Hypothalamus (tissue), 51 donors: ENCODE results near the gene UBE2QL1.
"Not testable (repeated sequence)": the region's sequence is repeated elsewhere in the genome, so short reads cannot be mapped to it uniquely, and the experiment has no call there.

ENCODE experiments used
- DNase-seq, 51 donors: peaks; one replicate each; lab custom pipeline; 2025; lab: John Stamatoyannopoulos, UW

Gene UBE2QL1

DNA sequence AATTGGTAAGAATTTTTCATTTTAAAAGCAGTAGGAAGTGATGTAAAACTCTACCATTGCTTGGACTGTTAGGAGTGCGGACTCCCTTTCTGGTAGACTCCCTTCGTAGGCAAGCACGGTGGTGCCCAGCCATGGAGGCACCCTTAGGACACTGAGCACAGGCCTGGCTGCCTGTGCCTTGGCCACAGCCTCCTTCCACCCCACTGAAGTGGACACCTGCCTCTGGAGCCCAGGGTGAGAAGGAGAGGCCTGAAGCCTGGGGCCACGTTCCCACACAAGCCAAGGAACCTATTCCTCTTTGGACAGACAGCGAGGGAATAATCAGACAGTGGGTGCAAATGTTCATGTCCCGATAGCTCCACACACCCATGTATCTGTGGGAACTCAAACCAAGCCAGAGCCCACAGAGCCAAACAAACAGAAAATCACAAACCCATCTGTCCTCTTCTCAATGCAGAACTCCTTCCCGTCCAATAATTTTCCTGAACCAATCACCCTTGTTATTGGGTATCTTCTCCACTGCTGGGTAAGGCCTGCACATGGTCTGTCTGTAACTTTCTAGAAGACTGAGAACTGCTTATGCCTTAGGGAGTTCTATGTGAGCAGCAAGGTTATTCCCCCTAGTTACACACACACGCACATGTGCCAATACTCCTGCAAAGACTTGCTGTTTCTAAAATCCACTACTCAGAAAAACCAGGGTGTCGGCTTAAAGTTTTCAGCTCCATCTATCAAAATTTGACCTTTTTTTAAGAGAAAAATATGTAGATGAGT lies 45.2 kb downstream of the UBE2QL1 start:
- no peak for DNase-seq

DNA sequence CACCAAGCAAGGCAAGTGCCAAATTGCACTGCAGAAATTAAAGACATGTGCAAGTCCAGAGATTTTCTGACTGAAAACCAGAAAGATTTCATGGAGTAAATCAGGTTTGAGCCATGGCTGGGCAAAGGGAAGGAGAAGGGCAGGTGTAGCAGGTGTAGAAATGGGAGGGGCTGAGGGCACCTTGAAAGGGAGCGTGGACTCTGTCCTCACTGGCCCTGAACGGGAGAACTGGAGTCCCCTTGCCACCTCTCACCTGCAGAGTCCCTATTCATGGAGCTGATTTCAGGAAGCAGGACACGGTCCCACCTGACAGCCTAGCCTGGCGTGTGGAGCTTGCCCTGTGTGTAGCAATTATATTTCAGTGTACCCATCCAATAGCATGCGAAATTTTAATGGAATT lies 46.3 kb downstream of the UBE2QL1 start:
- no peak for DNase-seq

DNA sequence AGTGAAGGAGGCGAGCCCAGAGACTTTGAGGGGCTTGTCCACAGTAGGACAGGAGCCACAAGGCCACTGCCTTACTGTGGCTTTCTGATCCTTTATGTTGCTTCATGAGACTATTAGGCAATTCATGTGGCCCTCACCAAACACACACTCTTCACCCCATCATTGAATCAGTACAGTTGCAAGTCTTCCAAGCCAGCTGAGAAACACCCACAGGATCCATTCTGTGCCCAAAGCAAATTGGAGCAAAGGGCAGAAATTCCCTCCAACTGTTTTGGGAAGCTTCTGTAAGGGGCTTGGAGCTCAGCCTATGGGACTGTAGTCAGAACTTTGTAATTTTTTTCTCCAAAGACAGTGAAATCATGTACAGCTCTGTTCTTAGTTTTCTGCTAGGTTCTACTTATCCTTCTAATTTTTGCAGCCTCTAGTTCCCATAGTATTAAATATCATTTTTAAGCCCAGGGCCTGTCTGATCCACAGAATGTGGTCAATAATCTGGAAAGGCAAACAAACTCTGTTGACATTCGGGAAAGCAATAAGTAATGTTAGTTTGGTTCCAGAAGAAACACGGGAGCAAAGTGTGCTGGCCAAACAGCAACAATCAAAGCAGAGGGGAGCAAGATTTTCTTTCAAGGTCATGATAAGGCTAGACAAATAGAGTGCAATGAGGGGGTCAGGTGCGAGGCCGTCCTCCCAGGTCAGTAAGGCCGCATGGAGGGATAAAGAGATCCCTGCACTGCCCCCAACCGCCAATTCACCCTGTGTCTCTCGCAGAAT lies 47.0 kb downstream of the UBE2QL1 start:
- no peak for DNase-seq

DNA sequence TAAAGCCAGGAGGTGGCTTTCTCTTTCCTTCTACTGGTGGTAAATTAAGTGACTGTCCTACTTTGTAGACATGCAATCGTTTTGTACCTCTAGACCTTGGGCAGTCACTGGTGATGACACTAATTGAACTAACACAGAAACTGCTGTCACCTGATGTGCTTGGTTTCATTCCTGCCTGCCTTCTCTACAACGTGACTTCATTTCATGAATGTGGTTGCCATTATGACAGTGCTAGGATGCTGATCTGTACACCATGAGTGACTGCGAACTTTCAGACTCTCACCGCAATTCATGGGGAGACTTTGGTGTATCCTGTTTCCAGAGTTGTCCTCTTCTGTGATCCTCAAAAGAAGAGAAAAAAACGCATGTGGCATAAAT lies 47.5 kb downstream of the UBE2QL1 start:
- DNase-seq: no peak

DNA sequence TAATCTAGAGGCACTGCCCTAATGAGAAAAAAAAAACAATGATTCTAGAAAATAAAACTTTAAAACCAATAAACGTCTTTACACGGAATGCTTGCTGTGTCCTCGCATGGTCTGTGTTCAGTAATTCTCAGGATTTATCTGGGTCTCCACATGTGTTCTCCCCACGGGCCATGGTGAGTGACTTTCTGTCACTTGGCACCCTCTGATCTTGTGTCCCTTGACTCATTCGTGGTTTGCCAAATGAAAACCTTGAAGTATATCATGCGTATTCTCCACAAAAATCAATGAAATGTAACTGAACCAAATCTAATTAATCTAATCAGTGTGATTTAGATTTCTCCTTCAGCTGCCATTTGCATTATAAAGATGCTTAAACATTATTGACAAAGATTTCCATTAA lies 48.0 kb downstream of the UBE2QL1 start:
- DNase-seq: no peak

DNA sequence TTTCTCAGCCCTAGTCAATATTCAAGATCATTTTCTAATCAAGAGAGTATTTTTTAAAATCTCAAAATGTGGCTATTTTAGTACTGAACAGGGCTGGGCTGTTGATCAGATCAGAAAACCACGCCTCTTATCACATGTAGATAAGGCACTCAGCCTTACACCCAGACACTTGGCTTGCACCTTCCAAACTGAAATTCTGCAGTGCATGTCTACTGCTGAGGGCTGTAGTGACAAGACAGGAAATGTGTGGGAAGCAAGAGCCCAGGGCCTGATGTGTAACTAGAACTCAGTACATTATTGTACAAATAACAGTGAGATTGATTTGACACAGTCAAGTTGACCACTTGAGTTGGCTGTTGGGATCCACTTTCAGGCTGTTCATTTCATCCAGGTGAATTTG lies 48.6 kb downstream of the UBE2QL1 start:
- no peak for DNase-seq

DNA sequence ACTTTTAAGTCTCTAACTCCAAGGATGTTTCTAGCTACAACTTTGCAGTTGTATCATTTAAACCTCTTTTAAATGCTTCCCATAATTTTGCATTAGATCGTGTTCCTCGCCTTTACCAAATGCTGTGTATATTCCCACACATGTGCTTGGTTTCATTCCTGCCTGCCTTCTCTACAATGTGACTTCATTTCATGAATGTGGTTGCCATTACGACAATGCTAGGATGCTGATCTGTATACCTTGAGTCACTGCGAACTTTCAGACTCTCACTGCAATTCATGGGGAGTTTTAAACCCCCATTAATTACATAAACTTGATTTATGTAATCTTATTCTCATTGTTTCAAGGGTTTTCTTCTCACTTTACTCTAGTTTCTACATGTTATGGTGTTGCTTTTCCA lies 50.3 kb downstream of the UBE2QL1 start:
- no peak for DNase-seq

DNA sequence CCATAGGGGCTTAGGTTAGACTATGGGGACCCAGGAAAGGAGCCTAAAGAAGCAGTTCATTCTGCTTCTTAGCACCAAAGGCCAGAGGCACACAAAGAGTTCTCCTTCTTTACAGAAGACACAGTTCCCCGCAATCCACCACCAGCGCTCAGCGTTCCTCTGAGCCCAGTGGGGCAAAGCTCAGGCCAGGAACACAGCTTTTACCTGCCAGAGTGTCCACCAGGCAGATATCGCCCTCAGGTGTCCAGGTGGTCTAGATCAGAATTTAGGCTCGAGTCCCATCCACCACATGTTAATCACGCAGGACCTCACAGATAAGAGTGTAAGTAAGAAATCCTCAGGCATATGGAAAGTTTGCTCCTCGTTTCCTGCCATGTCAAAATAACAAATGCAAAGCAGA lies 53.0 kb downstream of the UBE2QL1 start:
- DNase-seq: no peak

DNA sequence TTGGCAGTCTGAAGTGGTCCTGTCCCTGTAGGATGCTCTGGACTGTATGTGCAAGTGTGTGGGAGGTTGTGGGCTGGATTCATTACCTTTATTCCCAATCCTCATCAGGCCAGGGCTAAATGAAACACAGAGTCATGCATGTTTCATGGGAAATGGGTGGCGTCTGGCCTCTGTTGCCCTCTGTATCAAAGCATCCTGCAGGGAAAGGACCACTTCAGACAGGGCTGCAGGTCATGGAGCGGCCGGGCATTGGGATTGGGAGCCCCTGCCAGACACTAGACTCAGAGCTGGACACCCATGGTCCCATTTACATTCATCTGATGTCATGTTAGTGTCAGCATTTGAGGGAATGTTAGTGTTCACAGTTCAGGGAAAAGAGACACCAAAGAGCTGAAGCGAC lies 53.8 kb downstream of the UBE2QL1 start:
- no peak for DNase-seq

DNA sequence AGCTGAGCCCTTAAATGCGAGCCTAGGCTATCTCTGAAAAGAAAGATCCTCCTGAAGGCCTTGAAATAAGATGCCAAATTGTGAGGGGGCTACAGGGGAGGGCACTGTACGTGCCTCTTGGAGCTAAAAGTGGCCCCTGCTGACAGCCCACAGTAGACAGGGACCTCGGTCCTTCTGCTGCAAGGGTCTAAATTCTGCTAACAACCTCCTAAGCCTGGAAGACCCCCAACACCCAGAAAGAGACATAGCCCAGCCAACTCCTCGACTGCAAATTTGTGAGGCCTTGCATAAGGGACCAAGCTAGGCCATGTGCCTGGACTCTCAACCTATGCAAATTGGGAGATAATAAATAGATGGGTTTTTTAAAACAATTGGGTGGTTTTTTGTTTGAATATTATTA lies 54.7 kb downstream of the UBE2QL1 start:
- no peak for DNase-seq

DNA sequence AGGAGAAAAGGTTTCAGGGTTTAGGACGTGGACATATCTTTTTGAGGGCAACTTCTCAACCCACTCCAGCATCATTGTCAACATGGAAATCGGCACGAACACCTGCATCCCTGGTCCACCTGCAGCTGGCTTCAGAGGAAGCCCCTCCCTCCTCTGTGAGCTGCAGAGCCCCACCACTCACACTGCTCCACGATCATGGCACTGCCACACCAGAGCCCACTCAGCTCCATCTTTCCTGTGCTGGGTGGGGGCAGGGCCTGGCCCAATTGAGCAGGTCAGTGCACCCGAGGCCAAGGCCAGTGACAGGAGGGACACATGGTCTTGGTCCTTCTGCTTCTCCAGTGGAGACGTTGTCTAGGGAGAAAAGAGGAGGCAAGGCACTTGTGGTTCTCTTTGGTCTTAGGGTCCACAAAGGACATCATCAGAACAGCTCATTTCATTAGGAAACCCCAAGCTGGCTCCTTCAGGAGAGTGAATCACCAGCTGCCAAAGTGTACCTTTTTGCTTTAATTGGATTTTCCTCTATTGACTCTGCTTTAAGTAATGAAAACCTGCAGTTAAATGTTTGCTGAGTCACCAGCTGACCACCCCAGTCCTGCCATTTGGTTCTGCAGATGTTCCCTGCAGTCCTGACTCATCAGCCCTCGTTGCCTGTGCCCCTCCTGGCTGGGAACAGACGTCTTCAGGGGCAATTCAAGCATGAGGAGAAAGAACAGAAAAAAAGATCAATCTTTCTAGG lies 56.2 kb downstream of the UBE2QL1 start:
- DNase-seq: peak in 1 of 51 donors; percentile 21

DNA sequence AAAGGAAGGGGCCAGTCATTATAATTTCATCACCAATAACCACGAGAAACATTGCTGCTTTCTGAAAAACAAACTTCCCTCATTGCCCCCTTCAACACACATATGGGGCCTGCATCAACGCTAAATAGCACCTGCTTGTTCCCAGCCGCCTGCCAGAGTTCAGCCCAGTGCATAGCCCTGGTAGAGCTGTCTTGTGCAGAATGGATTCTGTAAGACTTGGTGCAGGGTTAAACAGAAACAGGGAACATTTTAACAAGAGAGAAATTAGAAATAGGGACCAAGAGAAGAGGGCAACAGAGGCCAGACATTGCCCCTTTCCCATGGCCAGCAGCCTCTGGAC lies 56.7 kb downstream of the UBE2QL1 start:
- DNase-seq: no peak

DNA sequence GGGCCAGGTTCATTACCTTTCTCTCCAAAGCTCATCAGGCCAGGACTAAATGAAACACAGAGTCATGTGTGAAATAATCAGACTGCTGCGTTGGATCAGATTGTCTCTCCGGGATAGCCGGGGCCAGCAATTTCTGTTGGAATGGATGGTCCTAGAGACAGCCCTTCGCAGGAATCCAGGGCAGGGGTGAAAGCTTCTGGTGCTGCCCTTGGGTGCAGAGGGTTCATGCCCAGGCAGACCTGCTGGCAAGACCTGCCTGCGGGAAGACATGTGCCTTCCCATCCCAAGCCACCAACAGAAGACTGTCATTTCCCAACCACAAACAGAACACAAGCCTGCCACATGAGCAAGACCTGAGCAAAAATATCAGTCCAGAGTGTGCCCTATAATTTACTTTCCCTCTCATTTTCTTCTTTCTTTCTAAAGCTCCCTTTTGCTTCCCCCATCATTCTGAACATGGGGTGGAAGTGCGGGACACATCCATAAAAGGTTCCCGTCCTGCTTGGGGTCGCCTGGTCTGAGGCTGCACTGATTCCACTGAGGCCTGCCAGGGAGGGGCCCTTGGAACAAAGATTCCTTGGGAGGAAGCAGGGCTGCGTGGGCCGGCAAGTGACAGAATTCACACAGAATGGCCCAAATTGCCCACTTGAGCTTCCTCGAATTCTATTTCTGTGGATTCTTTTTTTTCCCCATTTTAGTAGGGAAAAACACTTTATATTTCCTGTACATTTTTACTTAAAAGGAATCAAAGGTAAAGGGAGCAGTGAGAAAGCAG lies 57.3 kb downstream of the UBE2QL1 start:
- no peak for DNase-seq

DNA sequence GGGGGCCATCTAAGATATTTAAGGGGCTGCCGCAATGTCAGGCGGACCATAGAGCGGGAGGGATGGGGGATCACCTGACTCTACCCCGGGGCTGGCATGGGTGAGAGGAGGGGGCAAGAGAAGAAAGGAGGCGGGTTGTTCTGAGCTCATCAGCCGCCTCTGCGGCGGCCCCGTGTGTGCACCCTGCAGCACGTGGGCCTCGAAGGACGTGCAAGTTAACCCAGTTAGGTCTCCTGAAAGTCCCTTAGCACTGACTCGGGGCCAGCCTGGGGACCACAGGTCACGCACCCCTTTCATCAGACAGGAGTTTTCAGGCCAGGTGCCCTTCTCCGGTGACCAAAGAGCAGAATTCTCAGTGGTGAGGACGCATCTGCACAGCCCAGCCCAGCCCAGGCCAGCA lies 58.0 kb downstream of the UBE2QL1 start:
- DNase-seq: no peak

DNA sequence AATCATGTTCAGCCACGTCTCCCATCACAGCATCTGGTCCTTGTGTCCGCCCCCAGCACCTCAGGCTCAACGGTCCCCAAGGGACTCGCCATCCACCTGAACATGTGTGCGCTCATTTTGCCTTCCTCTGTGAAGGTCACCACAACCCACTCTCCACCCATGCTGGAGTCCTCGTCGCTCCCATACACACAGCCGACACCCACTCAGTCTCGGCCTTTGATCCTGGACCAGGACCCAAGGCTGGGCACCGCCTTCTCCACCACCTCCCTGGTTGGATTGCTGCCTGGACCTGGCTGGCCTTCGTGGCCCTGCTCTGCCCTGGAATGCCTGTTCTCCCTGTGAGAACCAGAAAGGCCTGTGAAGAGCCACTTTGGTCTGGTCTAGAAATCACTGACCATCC lies 60.3 kb downstream of the UBE2QL1 start:
- DNase-seq: no peak

DNA sequence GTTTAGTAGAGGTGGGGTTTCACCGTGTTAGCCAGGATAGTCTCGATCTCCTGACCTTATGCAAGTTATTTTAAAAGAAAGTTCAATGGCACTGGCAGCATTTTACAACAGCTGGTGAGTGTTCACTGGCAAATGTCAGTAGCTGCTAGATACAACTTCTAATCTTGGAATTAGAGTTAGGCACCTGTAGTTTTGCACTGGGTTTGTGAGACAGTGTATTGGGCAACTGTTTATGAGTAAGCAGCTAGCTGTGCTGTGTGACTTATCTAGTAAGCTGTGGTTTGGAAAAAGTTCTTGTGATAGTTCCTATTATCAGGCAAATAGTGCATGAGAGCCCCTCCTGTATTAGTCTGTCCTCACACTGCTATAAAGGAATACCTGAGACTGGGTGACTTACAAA lies 61.5 kb downstream of the UBE2QL1 start:
- no peak for DNase-seq

DNA sequence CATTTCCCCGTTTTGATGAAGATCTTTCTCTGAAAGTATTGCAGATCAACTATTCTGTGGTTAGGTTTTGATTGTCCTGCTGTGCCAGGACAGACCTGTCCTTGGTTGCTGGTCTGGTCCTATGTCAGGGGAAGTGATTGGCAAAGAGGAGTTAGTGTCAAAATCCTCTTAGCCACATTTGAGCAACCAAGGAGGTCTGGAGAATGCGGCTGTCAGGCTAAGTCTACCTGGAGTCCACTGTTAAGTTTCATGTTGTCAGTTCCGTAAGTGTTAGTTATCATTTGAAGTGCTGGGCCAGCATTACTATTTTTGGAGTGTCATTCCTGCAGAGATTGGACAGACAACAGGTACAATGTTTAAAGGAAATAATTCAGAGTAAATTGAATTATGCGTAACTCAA lies 62.3 kb downstream of the UBE2QL1 start:
- no peak for DNase-seq

DNA sequence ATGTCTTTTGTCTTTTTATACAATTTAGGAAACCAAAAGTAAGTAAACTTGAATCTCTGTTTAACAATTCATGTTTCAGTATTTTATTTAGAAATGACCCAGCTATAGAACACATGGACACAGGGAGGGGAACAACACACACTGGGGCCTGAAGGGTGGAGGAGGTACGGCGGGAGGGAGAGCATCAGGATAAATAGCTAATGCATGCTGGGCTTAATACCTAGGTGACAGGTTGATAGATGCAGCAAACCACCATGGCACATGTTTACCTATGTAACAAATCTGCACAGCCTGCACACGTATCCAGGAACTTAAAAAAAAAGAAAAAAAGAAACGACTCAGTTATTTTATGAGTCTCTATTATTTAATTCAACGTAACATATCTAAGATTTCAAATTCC lies 67.2 kb downstream of the UBE2QL1 start:
- DNase-seq: not testable (repeated sequence)

DNA sequence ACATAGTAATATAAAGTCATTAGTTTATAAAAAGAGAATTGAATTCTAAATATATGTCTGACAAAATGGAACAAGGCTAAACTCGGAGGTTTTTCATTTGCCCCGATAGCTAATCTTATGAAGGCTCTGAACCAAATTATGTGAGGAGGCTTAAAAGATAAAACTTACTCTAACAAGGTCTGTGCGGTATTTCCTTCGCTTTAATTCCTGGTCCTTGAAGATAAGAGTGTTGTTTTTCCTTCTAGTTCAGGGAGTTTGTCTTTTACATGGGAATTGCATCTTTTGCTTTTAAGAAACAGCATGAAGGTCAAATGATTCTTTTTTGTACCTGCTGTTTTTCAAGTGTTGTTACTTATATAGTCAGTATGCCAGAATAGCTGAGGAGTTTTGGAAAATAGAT lies 68.2 kb downstream of the UBE2QL1 start:
- DNase-seq: no peak

DNA sequence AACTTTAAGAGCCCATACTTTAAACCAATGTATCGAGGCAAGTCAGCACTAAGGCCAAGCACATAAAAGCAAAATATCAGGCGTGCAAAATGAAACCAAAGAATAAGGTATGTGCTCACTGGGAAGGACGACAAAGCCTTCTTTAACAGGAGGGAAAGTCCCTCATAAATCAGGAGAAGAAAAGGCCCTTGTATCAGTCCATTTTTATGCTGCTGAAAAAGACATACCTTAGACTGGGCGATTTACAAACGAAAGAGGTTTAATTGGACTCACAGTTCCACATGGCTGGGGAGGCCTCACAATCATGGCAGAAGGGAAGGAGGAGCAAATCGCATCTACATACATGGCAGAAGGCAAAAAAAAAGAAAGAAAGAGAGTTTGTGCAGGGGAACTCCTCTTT lies 68.9 kb downstream of the UBE2QL1 start:
- no peak for DNase-seq
